ENCODE results near the gene GNB1.

DNA sequence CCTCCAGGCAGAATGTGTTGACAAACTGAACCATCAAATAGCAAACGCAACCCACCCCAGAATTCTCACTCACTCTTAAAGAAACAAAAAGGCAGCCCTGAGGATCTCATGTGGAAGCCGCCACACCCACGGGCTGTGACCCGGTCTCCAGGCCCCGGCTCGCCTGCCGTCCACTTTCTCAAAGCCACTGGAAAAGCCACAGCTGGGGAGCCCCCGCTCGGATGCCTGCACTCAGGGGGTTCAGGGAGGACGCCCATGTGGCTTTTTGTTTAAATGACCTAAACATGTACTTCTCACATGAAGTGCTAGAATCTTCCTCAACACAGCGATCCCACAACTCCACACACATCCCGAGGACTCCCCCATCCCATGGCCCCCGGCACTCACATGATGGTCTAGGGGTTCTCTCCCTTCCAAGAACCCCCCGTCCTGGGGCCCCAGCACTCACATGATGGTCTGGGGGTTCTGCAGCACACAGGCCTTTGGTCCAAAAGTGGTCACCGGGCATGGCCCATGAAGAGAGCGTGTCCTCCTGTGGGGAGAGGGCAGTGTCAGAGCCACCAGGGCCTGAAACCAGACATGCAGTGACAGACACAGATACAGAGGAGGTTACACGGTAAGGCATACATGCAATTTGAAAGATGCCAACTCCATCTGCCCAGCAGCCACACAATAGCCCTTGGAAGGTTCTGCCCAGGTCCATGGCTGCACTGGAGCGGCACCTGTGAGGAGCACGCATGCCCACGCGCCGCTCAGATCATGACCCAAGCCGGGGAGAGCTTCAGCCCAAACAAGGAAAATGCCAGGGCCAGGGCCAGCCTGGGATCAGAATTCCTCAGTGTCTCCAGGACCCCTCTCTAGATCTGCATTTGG is 129.1 kb downstream of the GNB1 start:
- TF ChIP-seq POLR2AphosphoS5 (IDR thresholded peaks at IDR 0.05): no peak
- TF ChIP-seq, protein P1, sequence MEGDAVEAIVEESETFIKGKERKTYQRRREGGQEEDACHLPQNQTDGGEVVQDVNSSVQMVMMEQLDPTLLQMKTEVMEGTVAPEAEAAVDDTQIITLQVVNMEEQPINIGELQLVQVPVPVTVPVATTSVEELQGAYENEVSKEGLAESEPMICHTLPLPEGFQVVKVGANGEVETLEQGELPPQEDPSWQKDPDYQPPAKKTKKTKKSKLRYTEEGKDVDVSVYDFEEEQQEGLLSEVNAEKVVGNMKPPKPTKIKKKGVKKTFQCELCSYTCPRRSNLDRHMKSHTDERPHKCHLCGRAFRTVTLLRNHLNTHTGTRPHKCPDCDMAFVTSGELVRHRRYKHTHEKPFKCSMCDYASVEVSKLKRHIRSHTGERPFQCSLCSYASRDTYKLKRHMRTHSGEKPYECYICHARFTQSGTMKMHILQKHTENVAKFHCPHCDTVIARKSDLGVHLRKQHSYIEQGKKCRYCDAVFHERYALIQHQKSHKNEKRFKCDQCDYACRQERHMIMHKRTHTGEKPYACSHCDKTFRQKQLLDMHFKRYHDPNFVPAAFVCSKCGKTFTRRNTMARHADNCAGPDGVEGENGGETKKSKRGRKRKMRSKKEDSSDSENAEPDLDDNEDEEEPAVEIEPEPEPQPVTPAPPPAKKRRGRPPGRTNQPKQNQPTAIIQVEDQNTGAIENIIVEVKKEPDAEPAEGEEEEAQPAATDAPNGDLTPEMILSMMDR (IDR thresholded peaks at IDR 0.05): no peak

All from sigmoid colon (tissue), 4 donors.